KMS-11 (cell line): ENCODE measurements around the gene YTHDC2.

Experiments
- H2AFZ ChIP-seq: fragments of 200-600 bp; sonication (generic); 2 replicates; pipeline ENCODE4 v1.6.1; 2016; ENCODE audit warnings: antibody characterized with exemption, mixed run types, low read depth
- H3K27ac ChIP-seq: fragments of 200-600 bp; sonication (generic); 2 replicates; pipeline ENCODE4 v1.6.1; 2016; ENCODE audit warnings: mild to moderate bottlenecking, mixed run types
- H3K27me3 ChIP-seq: fragments of 200-600 bp; sonication (generic); 2 replicates; pipeline ENCODE4 v1.6.1; 2017; ENCODE audit warnings: mild to moderate bottlenecking, low read depth, mixed run types, moderate library complexity; ENCODE audit not compliant: insufficient read depth
- H3K36me3 ChIP-seq: fragments of 200-600 bp; sonication (generic); 2 replicates; pipeline ENCODE4 v1.6.1; 2017; ENCODE audit warnings: mild to moderate bottlenecking, mixed run types; ENCODE audit not compliant: insufficient read depth
- H3K4me1 ChIP-seq: fragments of 200-600 bp; sonication (generic); 2 replicates; pipeline ENCODE4 v1.6.1; 2016; ENCODE audit warnings: mild to moderate bottlenecking, low read depth, mixed run types; ENCODE audit not compliant: poor library complexity, severe bottlenecking
- H3K4me2 ChIP-seq: fragments of 200-600 bp; sonication (generic); 2 replicates; pipeline ENCODE4 v1.7.0; 2016; ENCODE audit warnings: mild to moderate bottlenecking, mixed run types
- H3K4me3 ChIP-seq: fragments of 200-600 bp; sonication (generic); IDR thresholded peaks from 2 replicates; pipeline ENCODE4 v1.6.1; 2017; ENCODE audit warnings: low read depth, low read length, mixed read lengths; ENCODE audit not compliant: insufficient read depth
- H3K79me2 ChIP-seq: fragments of 200-600 bp; sonication (generic); 2 replicates; pipeline ENCODE4 v1.6.1; 2016; ENCODE audit warnings: low read depth, mixed run types; ENCODE audit not compliant: insufficient read depth
- H3K9ac ChIP-seq: fragments of 200-600 bp; sonication (generic); 2 replicates; pipeline ENCODE4 v1.6.1; 2016; ENCODE audit warnings: mild to moderate bottlenecking, mixed run types
- H4K20me1 ChIP-seq: fragments of 200-600 bp; sonication (generic); 2 replicates; pipeline ENCODE4 v1.6.1; 2016; ENCODE audit warnings: mild to moderate bottlenecking, mixed run types; ENCODE audit not compliant: insufficient read depth
- TF ChIP-seq, protein P1 (sequence below): fragments of 200-600 bp; sonication (generic); conservative IDR thresholded peaks from 2 replicates; pipeline ENCODE4 v1.6.1; 2017; ENCODE audit warnings: low read depth, mild to moderate bottlenecking, antibody characterized with exemption, low read length, moderate library complexity, mixed read lengths

YTHDC2 gene

DNA sequence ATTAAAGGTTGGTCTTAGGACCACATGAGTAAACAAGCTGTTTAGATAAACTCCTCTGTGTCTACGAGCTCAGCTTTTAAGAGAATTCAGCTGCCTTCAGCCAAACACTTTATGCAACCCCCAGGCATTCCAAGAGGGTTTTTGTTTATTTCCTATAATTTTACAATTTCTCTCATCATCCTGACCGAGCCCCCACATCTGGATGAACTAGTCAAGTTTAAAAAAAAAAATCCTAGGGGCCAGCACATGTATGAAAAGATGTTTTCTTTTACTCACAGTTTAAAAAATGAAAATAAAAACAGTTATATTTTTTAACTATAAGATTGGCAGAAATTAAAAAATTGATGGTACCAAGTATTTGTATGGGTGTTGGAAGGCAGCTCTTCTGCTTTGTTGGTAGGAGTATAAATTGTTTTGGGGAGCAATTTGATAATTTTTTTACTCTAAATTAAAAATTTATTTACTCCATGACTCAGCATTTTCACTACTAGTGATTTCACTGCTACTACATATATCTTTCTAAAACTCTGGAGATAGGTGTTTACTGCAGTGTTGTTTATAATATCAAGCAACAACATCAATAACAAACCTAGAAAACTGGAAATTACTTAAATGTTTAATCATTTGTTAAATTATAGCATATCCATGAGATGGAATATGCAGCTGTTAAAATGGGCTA is 18.1 kb downstream of the YTHDC2 start:
- H3K4me2 ChIP-seq = no peak overlapping the region
- no peak overlapping the region for H3K9ac ChIP-seq
- H3K27me3 ChIP-seq = no peaks in the 10 kb centered on the region
- no peak overlapping the region for H3K4me3 ChIP-seq
- H3K79me2 ChIP-seq = no peaks in the 10 kb centered on the region
- H3K4me1 ChIP-seq = peaks cover 7% of the 10 kb centered on the region
- no peak overlapping the region for H3K27ac ChIP-seq
- no peaks in the 10 kb centered on the region for H4K20me1 ChIP-seq
- no peak overlapping the region for H2AFZ ChIP-seq
- TF ChIP-seq, protein P1, sequence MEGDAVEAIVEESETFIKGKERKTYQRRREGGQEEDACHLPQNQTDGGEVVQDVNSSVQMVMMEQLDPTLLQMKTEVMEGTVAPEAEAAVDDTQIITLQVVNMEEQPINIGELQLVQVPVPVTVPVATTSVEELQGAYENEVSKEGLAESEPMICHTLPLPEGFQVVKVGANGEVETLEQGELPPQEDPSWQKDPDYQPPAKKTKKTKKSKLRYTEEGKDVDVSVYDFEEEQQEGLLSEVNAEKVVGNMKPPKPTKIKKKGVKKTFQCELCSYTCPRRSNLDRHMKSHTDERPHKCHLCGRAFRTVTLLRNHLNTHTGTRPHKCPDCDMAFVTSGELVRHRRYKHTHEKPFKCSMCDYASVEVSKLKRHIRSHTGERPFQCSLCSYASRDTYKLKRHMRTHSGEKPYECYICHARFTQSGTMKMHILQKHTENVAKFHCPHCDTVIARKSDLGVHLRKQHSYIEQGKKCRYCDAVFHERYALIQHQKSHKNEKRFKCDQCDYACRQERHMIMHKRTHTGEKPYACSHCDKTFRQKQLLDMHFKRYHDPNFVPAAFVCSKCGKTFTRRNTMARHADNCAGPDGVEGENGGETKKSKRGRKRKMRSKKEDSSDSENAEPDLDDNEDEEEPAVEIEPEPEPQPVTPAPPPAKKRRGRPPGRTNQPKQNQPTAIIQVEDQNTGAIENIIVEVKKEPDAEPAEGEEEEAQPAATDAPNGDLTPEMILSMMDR = no peak
- peaks cover 7% of the 10 kb centered on the region; the same call in 1 of the 2 replicates for H3K36me3 ChIP-seq

DNA sequence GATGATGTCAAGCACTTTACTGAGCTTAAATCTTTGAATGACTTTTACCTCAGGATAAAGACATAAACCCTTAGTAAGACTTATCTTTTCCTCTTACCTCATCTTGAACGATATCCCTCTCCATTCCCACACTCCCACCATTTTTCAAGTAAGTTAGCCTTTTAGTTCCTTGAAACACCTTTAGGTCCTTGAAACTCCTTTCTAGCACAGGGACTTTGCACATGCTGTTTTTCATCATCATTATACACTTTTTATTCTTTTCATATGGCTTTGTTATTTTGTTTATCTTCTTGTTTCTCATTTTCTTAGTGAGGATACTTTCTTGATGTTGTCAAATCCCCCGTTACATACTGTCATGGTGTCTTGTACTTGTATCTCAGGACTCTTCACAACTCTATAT is 24.8 kb downstream of the YTHDC2 start:
- no peaks in the 10 kb centered on the region for H3K4me1 ChIP-seq

DNA sequence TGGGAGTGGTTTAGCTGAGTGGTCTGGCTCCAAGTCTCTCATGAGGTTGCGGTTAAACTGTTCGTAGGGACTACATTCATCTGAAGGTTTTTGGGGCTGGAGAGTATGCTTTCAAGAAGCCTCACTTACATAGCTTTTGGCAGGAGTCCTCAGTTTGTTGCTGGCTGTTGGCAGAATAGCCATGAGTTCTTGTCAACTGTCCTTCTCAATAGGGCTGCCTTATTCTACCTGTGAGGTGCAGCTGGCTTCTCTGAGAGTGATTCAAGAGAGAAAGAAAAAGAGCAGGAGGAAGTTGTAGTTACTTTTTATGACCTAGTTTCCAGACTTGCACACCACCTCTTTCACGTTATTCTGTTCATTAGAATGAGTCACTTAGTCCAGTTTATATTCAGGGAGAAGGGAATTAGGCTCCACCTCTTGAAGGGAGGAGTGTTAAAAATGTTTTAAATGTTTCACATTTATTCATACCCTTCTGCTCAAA is 33.2 kb downstream of the YTHDC2 start:
- Histone ChIP-seq H4K20me1 (no peaks in the 10 kb centered on the region), H3K4me1 (peaks cover 9% of the 10 kb centered on the region), H3K27me3 (no peaks in the 10 kb centered on the region), H3K9ac (no peak overlapping the region), H3K79me2 (no peaks in the 10 kb centered on the region), H3K36me3 (no peaks in the 10 kb centered on the region), H2AFZ (no peak overlapping the region), H3K4me2 (no peak overlapping the region), H3K27ac (no peak overlapping the region), H3K4me3 (no peak overlapping the region)
- TF ChIP-seq, protein P1 = no peak

More for the DNA sequence above, 24.8 kb downstream of the YTHDC2 start:
- TF ChIP-seq, protein P1 = no peak
- Histone ChIP-seq H3K4me2 (no peak overlapping the region), H3K4me3 (no peak overlapping the region), H3K9ac (no peak overlapping the region), H3K27me3 (no peaks in the 10 kb centered on the region), H3K79me2 (no peaks in the 10 kb centered on the region), H3K27ac (no peak overlapping the region), H3K36me3 (peaks cover 7% of the 10 kb centered on the region; the same call in 1 of the 2 replicates), H4K20me1 (no peaks in the 10 kb centered on the region), H2AFZ (no peak overlapping the region)

DNA sequence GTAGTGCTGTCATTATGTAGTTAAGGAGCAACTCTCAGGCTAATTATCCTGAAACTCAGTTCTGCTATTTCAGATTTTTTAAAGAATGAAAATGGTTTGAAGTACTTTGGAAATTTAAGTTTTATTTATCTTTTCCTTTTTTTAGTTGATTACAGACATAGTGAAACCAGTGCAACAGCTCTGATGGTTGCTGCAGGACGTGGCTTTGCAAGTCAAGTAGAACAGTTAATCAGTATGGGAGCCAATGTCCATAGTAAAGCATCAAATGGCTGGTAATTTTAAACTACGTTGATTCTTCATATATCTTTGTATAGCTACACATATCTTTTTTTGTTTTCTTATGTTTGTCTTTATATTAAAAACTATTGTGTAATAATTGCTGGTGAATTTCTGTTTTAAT is 34.9 kb downstream of the YTHDC2 start:
- no peak overlapping the region for H3K9ac ChIP-seq
- H4K20me1 ChIP-seq = no peaks in the 10 kb centered on the region
- H2AFZ ChIP-seq = no peak overlapping the region
- no peaks in the 10 kb centered on the region for H3K79me2 ChIP-seq
- no peak overlapping the region for H3K27ac ChIP-seq
- TF ChIP-seq, protein P1 = no peak
- peaks cover 10% of the 10 kb centered on the region for H3K36me3 ChIP-seq
- H3K4me1 ChIP-seq = peaks cover 15% of the 10 kb centered on the region
- H3K4me2 ChIP-seq = no peak overlapping the region
- H3K27me3 ChIP-seq = no peaks in the 10 kb centered on the region
- no peak overlapping the region for H3K4me3 ChIP-seq
